Neural cell (in vitro differentiated cells): ENCODE measurements around the gene RRP7A. TPM values are rescaled to one million over a fixed set of nuclear protein-coding genes. Genes with fewer than 3 reads are reported as not detected.
"Not testable (repeated sequence)": the region's sequence is repeated elsewhere in the genome, so short reads cannot be mapped to it uniquely, and the experiment has no call there.

Experiments
- H2AFZ ChIP-seq: fragments of 200-600, 300-800 bp; sonication (generic), shearing (Covaris generic); 2 replicates; pipeline ENCODE4 v1.6.0; 2014; ENCODE audit warnings: low read depth, mild to moderate bottlenecking, antibody characterized with exemption, low read length, moderate library complexity
- H3F3A ChIP-seq: fragments of 200-600 bp; shearing (Covaris generic); 2 replicates; pipeline ENCODE4 v1.6.1; 2016; ENCODE audit warnings: mild to moderate bottlenecking, moderate library complexity, mixed read lengths, antibody characterized with exemption, low read length; ENCODE audit not compliant: insufficient read depth, poor library complexity, severe bottlenecking
- H3K27ac ChIP-seq: fragments of 200-600, 300-800 bp; sonication (generic), shearing (Covaris generic); 2 replicates; pipeline ENCODE4 v1.5.1; 2014; ENCODE audit warnings: mild to moderate bottlenecking, low read length, moderate library complexity
- H3K27me3 ChIP-seq: fragments of 300-800, 200-600 bp; sonication (generic), shearing (Covaris generic); 2 replicates; pipeline ENCODE4 v1.6.0; 2014; ENCODE audit warnings: mild to moderate bottlenecking, low read depth, low read length, moderate library complexity; ENCODE audit not compliant: insufficient read depth
- H3K36me3 ChIP-seq: fragments of 300-800, 200-600 bp; sonication (generic), shearing (Covaris generic); 2 replicates; pipeline ENCODE4 v1.5.1; 2014; ENCODE audit warnings: mild to moderate bottlenecking, antibody characterized with exemption, low read length, moderate library complexity; ENCODE audit not compliant: insufficient read depth
- H3K4me2 ChIP-seq: fragments of 300-800, 200-600 bp; sonication (generic), shearing (Covaris generic); 2 replicates; pipeline ENCODE4 v1.6.0; 2014; ENCODE audit warnings: mild to moderate bottlenecking, low read length
- H3K4me3 ChIP-seq: fragments of 300-800, 200-600 bp; sonication (generic), shearing (Covaris generic); 2 replicates; pipeline ENCODE4 v1.5.1; 2014; ENCODE audit warnings: mild to moderate bottlenecking, low read length, moderate library complexity
- H3K79me2 ChIP-seq: fragments of 200-600 bp; shearing (Covaris generic); replicated peaks from 2 replicates; pipeline ENCODE4 v1.6.0; 2014; ENCODE audit warnings: mild to moderate bottlenecking, low read length, moderate library complexity; ENCODE audit not compliant: insufficient read depth
- H3K9ac ChIP-seq: fragments of 300-800, 200-600 bp; sonication (generic), shearing (Covaris generic); 2 replicates; pipeline ENCODE4 v1.6.1; 2016; ENCODE audit warnings: mild to moderate bottlenecking, low read length, mixed read lengths
- H3K9me2 ChIP-seq: fragments of 200-600 bp; shearing (Covaris generic); 2 replicates; pipeline ENCODE4 v1.6.1; 2016; ENCODE audit warnings: mild to moderate bottlenecking, low read length, mixed read lengths; ENCODE audit not compliant: insufficient read depth
- H3K9me3 ChIP-seq: fragments of 200-600, 300-800 bp; sonication (generic), shearing (Covaris generic); 2 replicates; pipeline ENCODE4 v1.6.1; 2016; ENCODE audit warnings: mild to moderate bottlenecking, mixed run types, low read length, moderate library complexity, mixed read lengths
- H4K20me1 ChIP-seq: fragments of 200-600 bp; shearing (Covaris generic); 2 replicates; pipeline ENCODE4 v1.6.1; 2016; ENCODE audit warnings: mild to moderate bottlenecking, mixed run types; ENCODE audit not compliant: insufficient read depth
- EP300 ChIP-seq: fragments of 450-650 bp; conservative IDR thresholded peaks from 2 replicates; pipeline ENCODE4 v1.6.1; 2014; ENCODE audit warnings: antibody characterized with exemption, mild to moderate bottlenecking, moderate library complexity; ENCODE audit not compliant: poor library complexity, severe bottlenecking
- EZH2 ChIP-seq: fragments of 200-600, 300-800 bp; shearing (Covaris generic), sonication (generic); IDR thresholded peaks from 2 replicates; pipeline ENCODE4 v1.6.1; 2014; ENCODE audit warnings: antibody characterized with exemption, low read length, borderline replicate concordance, mild to moderate bottlenecking; ENCODE audit not compliant: insufficient read depth, poor library complexity, severe bottlenecking
- MXI1 ChIP-seq: fragments of 450-650 bp; conservative IDR thresholded peaks from 2 replicates; pipeline ENCODE4 v1.6.1; 2014; ENCODE audit warnings: antibody characterized with exemption, mild to moderate bottlenecking; ENCODE audit not compliant: poor library complexity, severe bottlenecking
- POLR2AphosphoS5 ChIP-seq: IDR thresholded peaks from 2 replicates; pipeline ENCODE4 v1.6.1; 2012
- RAD21 ChIP-seq: fragments of 450-650 bp; conservative IDR thresholded peaks from 2 replicates; pipeline ENCODE4 v1.6.1; 2014; ENCODE audit warnings: antibody characterized with exemption, mild to moderate bottlenecking, moderate library complexity
- REST ChIP-seq: IDR thresholded peaks from 2 replicates; pipeline ENCODE4 v1.6.1; 2012; ENCODE audit warnings: borderline replicate concordance
- SMC3 ChIP-seq: fragments of 450-650 bp; conservative IDR thresholded peaks from 2 replicates; pipeline ENCODE4 v1.6.1; 2014; ENCODE audit warnings: antibody characterized with exemption, mild to moderate bottlenecking, moderate library complexity; ENCODE audit not compliant: poor library complexity
- TAF1 ChIP-seq: IDR thresholded peaks from 2 replicates; pipeline ENCODE4 v1.6.1; 2012; ENCODE audit warnings: low read depth
- polyA plus RNA-seq: library from polyadenylated mRNA; depleted of rRNA; stranded (reverse); fragments of >200 nt; gene quantifications from 2 replicates; pipeline ENCODE4 v1.2.3, GENCODE V29; 2014
- TF ChIP-seq, protein P1 (sequence below): fragments of 450-650 bp; IDR thresholded peaks from 2 replicates; pipeline ENCODE4 v1.5.1; 2014; ENCODE audit warnings: antibody characterized with exemption, mild to moderate bottlenecking, moderate library complexity; ENCODE audit not compliant: poor library complexity, severe bottlenecking

RRP7A gene
- polyA plus RNA-seq, 1 donor from 2014 or later, result 27.8 TPM

- TF ChIP-seq EZH2, result no peak
- no peak for TF ChIP-seq EP300
These were observed 18.8 kb downstream of the RRP7A start (continued) for GRCh38 chr22:42500836-42501179.

- TF ChIP-seq TAF1, result no peak
- no peak for TF ChIP-seq SMC3
- TF ChIP-seq POLR2AphosphoS5, result no peak
- no peak for TF ChIP-seq EZH2
- TF ChIP-seq, protein P1, sequence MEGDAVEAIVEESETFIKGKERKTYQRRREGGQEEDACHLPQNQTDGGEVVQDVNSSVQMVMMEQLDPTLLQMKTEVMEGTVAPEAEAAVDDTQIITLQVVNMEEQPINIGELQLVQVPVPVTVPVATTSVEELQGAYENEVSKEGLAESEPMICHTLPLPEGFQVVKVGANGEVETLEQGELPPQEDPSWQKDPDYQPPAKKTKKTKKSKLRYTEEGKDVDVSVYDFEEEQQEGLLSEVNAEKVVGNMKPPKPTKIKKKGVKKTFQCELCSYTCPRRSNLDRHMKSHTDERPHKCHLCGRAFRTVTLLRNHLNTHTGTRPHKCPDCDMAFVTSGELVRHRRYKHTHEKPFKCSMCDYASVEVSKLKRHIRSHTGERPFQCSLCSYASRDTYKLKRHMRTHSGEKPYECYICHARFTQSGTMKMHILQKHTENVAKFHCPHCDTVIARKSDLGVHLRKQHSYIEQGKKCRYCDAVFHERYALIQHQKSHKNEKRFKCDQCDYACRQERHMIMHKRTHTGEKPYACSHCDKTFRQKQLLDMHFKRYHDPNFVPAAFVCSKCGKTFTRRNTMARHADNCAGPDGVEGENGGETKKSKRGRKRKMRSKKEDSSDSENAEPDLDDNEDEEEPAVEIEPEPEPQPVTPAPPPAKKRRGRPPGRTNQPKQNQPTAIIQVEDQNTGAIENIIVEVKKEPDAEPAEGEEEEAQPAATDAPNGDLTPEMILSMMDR, result no peak
- no peak for TF ChIP-seq EP300
- no peak for TF ChIP-seq RAD21
- no peak for TF ChIP-seq REST
- TF ChIP-seq MXI1, result no peak
- Histone ChIP-seq H3K4me2 (no peak overlapping the region), H3K9ac (no peak overlapping the region), H3K4me3 (no peak overlapping the region), H3F3A (no peaks in the 10 kb centered on the region), H3K27ac (no peak overlapping the region), H3K27me3 (no peaks in the 10 kb centered on the region), H3K36me3 (no peaks in the 10 kb centered on the region), H4K20me1 (no peaks in the 10 kb centered on the region), H2AFZ (no peak overlapping the region), H3K9me3 (no peaks in the 10 kb centered on the region), H3K79me2 (no peaks in the 10 kb centered on the region), H3K9me2 (no peaks in the 10 kb centered on the region)
These were observed 19.3 kb downstream of the RRP7A start for GRCh38 chr22:42500161-42500835.

GRCh38 chr22:42499773-42500160 is 19.8 kb downstream of the RRP7A start:
- H3K9ac ChIP-seq, H3K4me2 ChIP-seq, H4K20me1 ChIP-seq, H2AFZ ChIP-seq, H3K79me2 ChIP-seq, H3K4me3 ChIP-seq, H3K27me3 ChIP-seq, H3F3A ChIP-seq, H3K9me3 ChIP-seq, H3K27ac ChIP-seq, H3K9me2 ChIP-seq, H3K36me3 ChIP-seq: not testable (repeated sequence)

DNA sequence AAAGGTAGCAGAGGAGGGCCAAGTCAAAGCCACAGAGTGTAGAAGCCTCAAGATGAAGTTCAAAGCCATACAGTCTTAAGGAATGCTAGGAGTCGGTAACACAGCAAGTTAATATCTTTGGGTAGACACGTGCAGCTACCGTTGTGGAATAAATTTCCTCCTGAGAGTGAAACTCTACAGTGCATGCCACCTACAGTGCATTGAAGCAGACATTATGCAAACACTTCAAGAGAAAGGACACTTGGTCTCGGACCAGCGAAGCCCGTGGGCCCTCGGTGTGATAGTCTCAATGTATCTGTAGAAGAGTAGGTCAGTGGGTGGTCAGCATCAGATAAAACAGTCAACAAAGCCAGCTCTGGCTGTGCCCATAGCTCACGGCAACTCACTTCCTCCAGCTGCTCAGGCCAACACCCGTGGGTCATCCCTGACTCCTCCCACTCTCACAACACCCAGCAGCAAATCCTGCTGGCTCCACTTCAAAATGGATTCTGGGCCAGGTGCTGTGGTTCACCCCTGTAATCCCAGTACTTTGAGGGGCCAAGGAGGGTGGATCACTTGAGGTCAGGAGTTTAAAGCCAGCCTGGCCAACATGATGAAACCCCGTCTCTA is 24.0 kb downstream of the RRP7A start:
- not testable (repeated sequence) for H3K27me3 ChIP-seq, H3K9me2 ChIP-seq, H4K20me1 ChIP-seq, H3F3A ChIP-seq, H3K27ac ChIP-seq, H3K4me2 ChIP-seq, H3K79me2 ChIP-seq, H3K36me3 ChIP-seq, H3K9ac ChIP-seq, H3K9me3 ChIP-seq, H2AFZ ChIP-seq, H3K4me3 ChIP-seq
